Heart left ventricle (tissue), 16 donors: ENCODE results near the gene IQGAP2. TPM values are rescaled to one million over a fixed set of nuclear protein-coding genes. Genes with fewer than 3 reads are reported as not detected.

Experiments used
- ATAC-seq, 4 donors: fragments of 200-7000 bp; cut with Tn5 transposase; one replicate each; pipeline ENCODE4 v1.9.1; 2020 to 2022; ENCODE audit warnings: moderate library complexity in 4 of 4, mild to moderate bottlenecking in 3 of 4, moderate number of reproducible peaks in 1 of 4
- DNase-seq, 5 donors: peaks; one replicate each; pipeline ENCODE4 v3.0.0-alpha.2; 2020
- H3K27ac ChIP-seq, 12 donors: fragments of 200-600 bp; sonication (generic) in 4 of 12; one replicate each; pipeline versions ENCODE4 v1.5.0 to v1.8.0; 2016 to 2022; ENCODE audit warnings: mild to moderate bottlenecking in 2 of 12
- H3K27me3 ChIP-seq, 9 donors: fragments of 200-600 bp; sonication (generic) in 2 of 9; one replicate each; pipeline versions ENCODE4 v1.5.1 to v1.8.0; 2016 to 2022; ENCODE audit warnings: mild to moderate bottlenecking in 3 of 9
- H3K36me3 ChIP-seq, 9 donors: fragments of 200-600 bp; sonication (generic) in 2 of 9; one replicate each; pipeline versions ENCODE4 v1.5.0 to v1.8.0; 2018 to 2022; ENCODE audit warnings: mild to moderate bottlenecking in 2 of 9
- H3K4me1 ChIP-seq, 12 donors: fragments of 200-600 bp; sonication (generic) in 4 of 12; one replicate each; pipeline versions ENCODE4 v1.5.0 to v1.8.0; 2016 to 2022; ENCODE audit warnings: mild to moderate bottlenecking in 3 of 12
- H3K4me3 ChIP-seq, 12 donors: fragments of 200-600 bp; sonication (generic) in 4 of 12; one replicate each; pipeline versions ENCODE4 v1.5.0 to v1.8.0; 2017 to 2022; ENCODE audit warnings: mild to moderate bottlenecking in 9 of 12, moderate library complexity in 4 of 12
- H3K9me3 ChIP-seq, 12 donors: fragments of 200-600 bp; sonication (generic) in 4 of 12; one replicate each; pipeline versions ENCODE4 v1.5.0 to v1.8.0; 2016 to 2022; ENCODE audit warnings: mild to moderate bottlenecking in 1 of 12
- POLR2A ChIP-seq, 2 donors: fragments of 450-650 bp; IDR thresholded peaks; one replicate each; pipeline ENCODE4 v1.6.1; 2017; ENCODE audit warnings: antibody characterized with exemption in 2 of 2, mild to moderate bottlenecking in 2 of 2, moderate library complexity in 2 of 2
- WGBS, 4 donors: extraction: QIAGEN DNeasy Blood & Tissue Kit in 2 of 4; methylation state at CpG; one replicate each; pipeline versions ENCODE4 v1.1.5 to v1.1.7; 2013 to 2018; 5-methylcytosine and 5-hydroxymethylcytosine counted together
- intact Hi-C, 10 donors: fragments of 100-400 bp; cut with DNase I; formaldehyde crosslinking; loops; one replicate each; pipeline versions ENCODE4 v1.11.1 to v1.14.2; 2022
- polyA plus RNA-seq, 2 donors: library from polyadenylated mRNA; stranded (reverse); fragments of 200-250 nt; gene quantifications; one replicate each; pipeline ENCODE4 v1.2.3, GENCODE V29; 2013
- total RNA-seq, 9 donors: library from RNA; depleted of rRNA in 2 of 9; stranded (reverse); fragments of >200 nt in 2 of 9; fragmentation: NEBNext Ultra II Directional in 3 of 9; extraction: Animal tissue kit (Norgen Biotek cat#: 25700) in 3 of 9; gene quantifications; one replicate each; pipeline versions ENCODE4 v1.1.0 to v1.2.4, GENCODE V29; 2016 to 2023
- TF ChIP-seq, protein P1 (sequence below), 12 donors: fragments of 200-600 bp; sonication (generic) in 4 of 12; IDR thresholded peaks; one replicate each; pipeline versions ENCODE4 v1.5.0 to v1.8.0; 2018 to 2022; ENCODE audit warnings: antibody characterized with exemption in 12 of 12, mild to moderate bottlenecking in 5 of 12
- donor health status: ischemic (EF 13 %, LVEDD 7.1; RV severe dilation, severe dysfunction).
- donor health status: healthy with polysubstance abuse.
- donor health status: DM: no; HTN: yes; CAD: no.
- donor health status: DM: no; HTN: no; CAD: no.
- donor health status: ischemic (EF 25% LVEDD 6.9; RV normal size, moderate dysfunction).
- donor health status: ischemic (EF 25% LVEDD 5.7; RV mildly dilated, moderate dysfunction).
- donor health status: healthy.
- donor health status: DM: yes; HTN: yes; CAD: no.
- donor health status: ischemic (EF 35%, LVEDD 5.7; RV mildly dilated, moderate dysfunction).
- donor health status: nonischemic (EF 11% LVEDD 7.7; RV severe dilation, severe dysfunction).
- donor health status: DM: yes; HTN: yes; CAD: no.
- donor health status: PGD.
- donor health status: ischemic (EF 29% LVEDD 5.4; RV normal size, mild dysfunction).
- donor health status: nonischemic (EF 23%, LVEDD 6.1; RV moderate dilation, normal function).

The IQGAP2 gene
- total and polyA plus RNA-seq, 11 donors: 1.7 to 35.4 (median 6.1) TPM

DNA sequence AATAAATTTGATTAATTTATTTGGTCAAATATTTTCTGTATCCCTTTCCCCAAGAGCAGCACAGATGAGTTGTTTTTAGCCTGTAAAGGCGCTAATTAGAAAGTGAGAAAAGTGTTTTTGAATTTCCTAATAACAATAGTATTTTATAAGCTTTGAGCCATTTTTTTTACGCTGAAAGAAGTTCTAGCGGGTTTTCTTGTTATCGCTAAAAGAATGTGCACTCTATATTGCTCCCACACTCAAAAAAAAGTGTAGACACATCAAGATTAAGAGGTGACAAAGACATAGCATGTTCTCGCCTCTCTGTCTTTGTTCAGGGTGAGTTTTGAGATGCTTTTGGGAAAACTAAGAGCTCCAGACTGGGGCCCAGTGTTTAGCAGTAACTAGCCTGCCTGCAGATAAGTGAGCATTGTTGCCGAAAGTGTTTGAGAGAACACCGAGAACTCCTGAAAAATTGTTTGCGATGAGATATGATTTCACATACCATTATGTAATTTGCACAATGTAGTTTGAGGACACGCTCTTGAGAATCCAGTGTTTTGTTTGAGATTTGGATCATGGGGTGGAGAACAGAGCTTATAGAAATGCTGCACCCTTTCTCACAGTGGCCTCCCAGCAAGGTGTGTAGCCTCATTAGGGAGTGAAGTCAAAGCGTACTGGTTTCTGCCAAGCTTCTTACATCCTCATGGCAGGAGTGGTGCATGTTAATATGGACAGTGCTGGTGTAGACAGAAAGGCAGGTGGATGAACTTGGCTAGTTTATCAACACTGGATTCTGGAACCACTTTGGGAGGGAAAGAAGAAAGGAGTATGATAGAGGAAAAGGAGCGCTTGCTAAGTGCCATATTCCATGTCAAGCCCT is 314.4 kb downstream of the IQGAP2 start:
- H3K27ac ChIP-seq: peak overlapping the region in 10 of 12 donors; percentile 18 to 92 (median 81)
- 55 to 64% (median 59%) methylated on average over 11 of the region's 11 CpGs for WGBS, 4 donors

GRCh38 chr5:76718381-76718832 is 315.3 kb downstream of the IQGAP2 start:
- H3K27ac ChIP-seq: peak overlapping the region in 7 of 12 donors; percentile 22 to 92 (median 85)
- peaks cover 0 to 66% (median 21%) of the 10 kb centered on the region in 12 donors for H3K4me1 ChIP-seq
- no peaks in the 10 kb centered on the region for H3K36me3 ChIP-seq
- 59 to 68% (median 63%) methylated on average over 5 of the region's 5 CpGs for WGBS, 4 donors
- intact Hi-C loops: loop anchor here in 4 of 10 donors (5.0 to 10.0 kb wide), 4 partner anchors 36 to 316 kb away; partner anchors contain the start of gene AGGF1 (in 1 of the 4)
- peak in 2 of 4 donors; percentile 16 to 18 for ATAC-seq
- DNase-seq: peak in 2 of 5 donors; percentile 38 to 42
- peaks cover 0 to 25% (median 0%) of the 10 kb centered on the region in 9 donors for H3K27me3 ChIP-seq
- no peaks in the 10 kb centered on the region for H3K9me3 ChIP-seq
- TF ChIP-seq, protein P1, sequence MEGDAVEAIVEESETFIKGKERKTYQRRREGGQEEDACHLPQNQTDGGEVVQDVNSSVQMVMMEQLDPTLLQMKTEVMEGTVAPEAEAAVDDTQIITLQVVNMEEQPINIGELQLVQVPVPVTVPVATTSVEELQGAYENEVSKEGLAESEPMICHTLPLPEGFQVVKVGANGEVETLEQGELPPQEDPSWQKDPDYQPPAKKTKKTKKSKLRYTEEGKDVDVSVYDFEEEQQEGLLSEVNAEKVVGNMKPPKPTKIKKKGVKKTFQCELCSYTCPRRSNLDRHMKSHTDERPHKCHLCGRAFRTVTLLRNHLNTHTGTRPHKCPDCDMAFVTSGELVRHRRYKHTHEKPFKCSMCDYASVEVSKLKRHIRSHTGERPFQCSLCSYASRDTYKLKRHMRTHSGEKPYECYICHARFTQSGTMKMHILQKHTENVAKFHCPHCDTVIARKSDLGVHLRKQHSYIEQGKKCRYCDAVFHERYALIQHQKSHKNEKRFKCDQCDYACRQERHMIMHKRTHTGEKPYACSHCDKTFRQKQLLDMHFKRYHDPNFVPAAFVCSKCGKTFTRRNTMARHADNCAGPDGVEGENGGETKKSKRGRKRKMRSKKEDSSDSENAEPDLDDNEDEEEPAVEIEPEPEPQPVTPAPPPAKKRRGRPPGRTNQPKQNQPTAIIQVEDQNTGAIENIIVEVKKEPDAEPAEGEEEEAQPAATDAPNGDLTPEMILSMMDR (IDR thresholded peaks at IDR 0.05): no peak
- no peak for TF ChIP-seq POLR2A (IDR thresholded peaks at IDR 0.05)
- H3K4me3 ChIP-seq: peak overlapping the region in 9 of 12 donors; percentile 71 to 95 (median 85)

More for the DNA sequence above, 314.4 kb downstream of the IQGAP2 start:
- ATAC-seq: no peak
- no peak for DNase-seq
- Histone ChIP-seq H3K4me1 (peaks cover 0 to 66% (median 21%) of the 10 kb centered on the region in 12 donors), H3K36me3 (no peaks in the 10 kb centered on the region), H3K9me3 (no peaks in the 10 kb centered on the region), H3K4me3 (peak overlapping the region; percentile 66 to 95 (median 83)), H3K27me3 (peaks cover 0 to 25% (median 0%) of the 10 kb centered on the region in 9 donors)
- intact Hi-C loops: loop anchor here in 5 of 10 donors (2.0 to 10.0 kb wide), 5 partner anchors 21 to 317 kb away; partner anchors contain the start of gene AGGF1 (in 1 of the 5)
- TF ChIP-seq POLR2A (IDR thresholded peaks at IDR 0.05): no peak
- TF ChIP-seq, protein P1 (IDR thresholded peaks at IDR 0.05): no peak

GRCh38 chr5:76718880-76719279 is 315.8 kb downstream of the IQGAP2 start:
- H3K4me1 ChIP-seq: peaks cover 0 to 66% (median 21%) of the 10 kb centered on the region in 12 donors
- DNase-seq: no peak
- H3K27ac ChIP-seq: peak overlapping the region in 6 of 12 donors; percentile 6 to 91 (median 84)
- peak overlapping the region in 5 of 12 donors; percentile 71 to 95 (median 93) for H3K4me3 ChIP-seq
- H3K27me3 ChIP-seq: peaks cover 0 to 25% (median 0%) of the 10 kb centered on the region in 9 donors
- TF ChIP-seq, protein P1 (IDR thresholded peaks at IDR 0.05): no peak
- no peak for TF ChIP-seq POLR2A (IDR thresholded peaks at IDR 0.05)
- intact Hi-C loops: loop anchor here in 4 of 10 donors (5.0 to 10.0 kb wide), 4 partner anchors 37 to 316 kb away; partner anchors contain the start of gene AGGF1 (in 1 of the 4)
- H3K9me3 ChIP-seq: no peaks in the 10 kb centered on the region
- WGBS, 4 donors: 78 to 90% (median 87%) methylated on average over 4 of the region's 4 CpGs
- no peak for ATAC-seq
- H3K36me3 ChIP-seq: no peaks in the 10 kb centered on the region
